CD4-positive, alpha-beta T cell (primary cell): Measurements from ENCODE around the gene GRID2. TPM values are rescaled to one million over a fixed set of nuclear protein-coding genes. Genes with fewer than 3 reads are reported as not detected.

Experiments
- ATAC-seq: fragments of 200-7000 bp; cut with Tn5 transposase; one replicate; pipeline ENCODE4 v1.10.0; 2022; ENCODE audit warnings: mild to moderate bottlenecking; ENCODE audit not compliant: poor library complexity
- CTCF ChIA-PET: fragments of 350-600 bp; sonication (Branson Sonifier 250); formaldehyde crosslinking; loops from one replicate; lab custom pipeline; 2021; ENCODE audit warnings: antibody characterized with exemption, inconsistent platforms; lab: Charles Lee
- POLR2A ChIA-PET: fragments of 350-600 bp; sonication (Branson Sonifier 250); formaldehyde crosslinking; loops from one replicate; lab custom pipeline; 2021; ENCODE audit warnings: antibody characterized with exemption, inconsistent platforms; lab: Charles Lee
- DNase-seq, 14 experiments: peaks; one replicate each; pipeline ENCODE4 v3.0.0-alpha.2; 2013 to 2020; ENCODE audit warnings: mixed read lengths in 2 of 14
- H3K27ac ChIP-seq, 2 donors: one replicate each; pipeline versions ENCODE4 v1.5.1 to v1.7.0; 2013; ENCODE audit warnings: low read length in 2 of 2, low read depth in 1 of 2, mild to moderate bottlenecking in 1 of 2
- H3K27me3 ChIP-seq, 2 experiments: 1 replicate in 1 of 2; 2 replicates in 1 of 2; pipeline versions ENCODE4 v1.6.1 to v1.7.0; 2013; ENCODE audit warnings: low read length in 2 of 2, control low read depth in 1 of 2, mild to moderate bottlenecking in 1 of 2, moderate library complexity in 1 of 2; ENCODE audit not compliant: insufficient read depth in 2 of 2, control insufficient read depth in 1 of 2
- H3K36me3 ChIP-seq: one replicate; pipeline ENCODE4 v1.6.1; 2013; ENCODE audit warnings: low read length, control low read depth; ENCODE audit not compliant: insufficient read depth
- H3K4me1 ChIP-seq: one replicate; pipeline ENCODE4 v1.6.1; 2013; ENCODE audit warnings: low read length, control low read depth; ENCODE audit not compliant: insufficient read depth
- H3K4me3 ChIP-seq: one replicate; pipeline ENCODE4 v1.5.1; 2013; ENCODE audit warnings: mild to moderate bottlenecking, low read length, moderate library complexity
- H3K9me3 ChIP-seq, 2 experiments: 1 replicate in 1 of 2; 2 replicates in 1 of 2; pipeline versions ENCODE4 v1.6.1 to v1.7.0; 2013; ENCODE audit warnings: low read length in 2 of 2, mild to moderate bottlenecking in 2 of 2, control low read depth in 1 of 2, moderate library complexity in 1 of 2; ENCODE audit not compliant: control insufficient read depth in 1 of 2, insufficient read depth in 1 of 2
- H3K27ac Mint-ChIP-seq: one replicate; pipeline ENCODE4 v1.8.0; 2020; ENCODE audit warnings: mixed read lengths
- H3K27me3 Mint-ChIP-seq: one replicate; pipeline ENCODE4 v1.8.0; 2021; ENCODE audit warnings: mixed read lengths
- H3K36me3 Mint-ChIP-seq: one replicate; pipeline ENCODE4 v1.8.0; 2021; ENCODE audit warnings: low read depth, mixed read lengths
- H3K4me1 Mint-ChIP-seq: one replicate; pipeline ENCODE4 v1.8.0; 2021; ENCODE audit warnings: low read depth, mixed read lengths
- H3K4me3 Mint-ChIP-seq: one replicate; pipeline ENCODE4 v1.8.0; 2020; ENCODE audit warnings: mild to moderate bottlenecking, mixed read lengths
- H3K9me3 Mint-ChIP-seq: one replicate; pipeline ENCODE4 v1.8.0; 2020; ENCODE audit warnings: mixed read lengths
- CTCF ChIP-seq: fragments of 200-600 bp; IDR thresholded peaks from one replicate; pipeline ENCODE4 v1.8.0; 2022; ENCODE audit warnings: antibody characterized with exemption, mild to moderate bottlenecking
- intact Hi-C, 2 experiments: fragments of 100-400 bp; cut with DNase I in 1 of 2; cut with micrococcal nuclease in 1 of 2; formaldehyde crosslinking; loops; one replicate each; pipeline versions ENCODE4 v1.15.1 to v1.9.0; 2023 to 2025; cut with DNase I, micrococcal nuclease
- total RNA-seq, 174 experiments: library from RNA in 2 of 174; stranded (reverse) in 2 of 174; gene quantifications; one replicate each; pipeline ENCODE4 v1.2.3 and lab custom pipeline; 2021 to 2026

GRID2 gene
- total RNA-seq, 2 experiments from 2014 or later = not detected

GRCh38 chr4:93212250-93212649 is 908.5 kb downstream of the GRID2 start:
- intact Hi-C loops = no loop called here
- Mint-ChIP-seq H3K9me3 (peaks cover 1% of the 10 kb centered on the region), H3K36me3 (no peaks in the 10 kb centered on the region), H3K4me3 (no peak overlapping the region), H3K4me1 (no peaks in the 10 kb centered on the region), H3K27ac (no peak overlapping the region), H3K27me3 (no peaks in the 10 kb centered on the region)
- Histone ChIP-seq H3K27ac (no peak overlapping the region), H3K4me3 (no peak overlapping the region), H3K27me3 (no peaks in the 10 kb centered on the region), H3K9me3 (no peaks in the 10 kb centered on the region), H3K36me3 (no peaks in the 10 kb centered on the region), H3K4me1 (no peaks in the 10 kb centered on the region)
- TF ChIP-seq CTCF = no peak
- CTCF ChIA-PET = no interaction called here
- POLR2A ChIA-PET = no interaction called here
- DNase-seq (no peak), ATAC-seq (no peak)

- Mint-ChIP-seq H3K27me3 (no peaks in the 10 kb centered on the region), H3K4me1 (no peaks in the 10 kb centered on the region), H3K9me3 (peaks cover 6% of the 10 kb centered on the region), H3K36me3 (no peaks in the 10 kb centered on the region), H3K27ac (no peak overlapping the region), H3K4me3 (no peak overlapping the region)
- no peak overlapping the region for H3K27ac ChIP-seq
- H3K4me1 ChIP-seq = no peaks in the 10 kb centered on the region
- CTCF ChIA-PET = no interaction called here
- no peaks in the 10 kb centered on the region for H3K36me3 ChIP-seq
- no peaks in the 10 kb centered on the region for H3K9me3 ChIP-seq
- no peak for ATAC-seq
- H3K27me3 ChIP-seq = no peaks in the 10 kb centered on the region
- H3K4me3 ChIP-seq = no peak overlapping the region
- no peak for DNase-seq
- POLR2A ChIA-PET = no interaction called here
- intact Hi-C loops = no loop called here
- no peak for TF ChIP-seq CTCF
Observed at GRCh38 chr4:93216646-93217045, 912.9 kb downstream of the GRID2 start.

- H3K27me3 Mint-ChIP-seq = no peaks in the 10 kb centered on the region
- H3K4me1 Mint-ChIP-seq = no peaks in the 10 kb centered on the region
- DNase-seq (no peak), ATAC-seq (no peak)
- ChIA-PET CTCF (no interaction called here), POLR2A (no interaction called here)
- no peak for TF ChIP-seq CTCF
- H3K4me3 Mint-ChIP-seq = no peak overlapping the region
- no peaks in the 10 kb centered on the region for H3K36me3 ChIP-seq
- no peaks in the 10 kb centered on the region for H3K27me3 ChIP-seq
- peaks cover 4% of the 10 kb centered on the region for H3K9me3 Mint-ChIP-seq
- no peaks in the 10 kb centered on the region for H3K4me1 ChIP-seq
- H3K27ac ChIP-seq = no peak overlapping the region
- H3K27ac Mint-ChIP-seq = no peak overlapping the region
- H3K4me3 ChIP-seq = no peak overlapping the region
- intact Hi-C loops = no loop called here
- H3K36me3 Mint-ChIP-seq = no peaks in the 10 kb centered on the region
- H3K9me3 ChIP-seq = no peaks in the 10 kb centered on the region
Observed at GRCh38 chr4:93217431-93217830, 913.7 kb downstream of the GRID2 start.
